ENCODE measurements around the gene TMTC4. TPM values are rescaled to one million over a fixed set of nuclear protein-coding genes. Genes with fewer than 3 reads are reported as not detected.

The TMTC4 gene
- total RNA-seq, 5 donors from 2014 or later (not counting 1 experiment from before 2014, with no cell fraction given): 7.0 to 52.2 (median 27.7) TPM

GRCh38 chr13:100564444-100565223, 110.0 kb downstream of the TMTC4 start:
- H3K27ac Mint-ChIP-seq: no peak overlapping the region
- DNase-seq: no peak
- Histone ChIP-seq H3K27me3 (replicated peaks in 1 of 2; ENCODE audit: control insufficient read depth in 2 of 2, extremely low read depth in 1 of 2, insufficient read depth in 2 of 2, low read length in 1 of 2) (no peaks in the 10 kb centered on the region), H3K27ac (ENCODE audit: low read length) (no peak overlapping the region), H3K9me3 (no peaks in the 10 kb centered on the region), H3K4me3 (ENCODE audit: control insufficient read depth in 1 of 2, extremely low read depth in 1 of 2, low read length in 1 of 2) (no peak overlapping the region), H3K36me3 (ENCODE audit: control insufficient read depth in 2 of 2, extremely low read depth in 1 of 2, insufficient read depth in 1 of 2, low read length in 1 of 2) (no peaks in the 10 kb centered on the region), H3K4me1 (ENCODE audit: control insufficient read depth in 1 of 2, extremely low read depth in 1 of 2, insufficient read depth in 2 of 2, low read length in 2 of 2) (no peaks in the 10 kb centered on the region)
- H3K4me3 Mint-ChIP-seq: no peak overlapping the region
- no peak for ATAC-seq (replicated peaks in 1 of 4)
- POLR2A ChIA-PET: interaction anchor here in 1 of 2 donors (0.6 kb wide), 1 partner anchor 263 kb away, joined by 3 read pairs; no protein-coding TSS in a partner anchor
- H3K27me3 Mint-ChIP-seq: no peaks in the 10 kb centered on the region
- peaks cover 24% of the 10 kb centered on the region for H3K36me3 Mint-ChIP-seq
- WGBS (ENCODE audit: insufficient coverage): 93% methylated on average over 2 of the region's 13 CpGs
- H3K9me3 Mint-ChIP-seq: peaks cover 0 to 2% (median 0%) of the 10 kb centered on the region in 3 donors
- CTCF ChIA-PET: interaction anchor here in 1 of 2 donors (0.6 kb wide), 1 partner anchor 35 kb away, joined by 3 read pairs; no protein-coding TSS in a partner anchor
- peaks cover 0 to 4% (median 0%) of the 10 kb centered on the region in 3 donors for H3K4me1 Mint-ChIP-seq

- H3K27ac Mint-ChIP-seq: no peak overlapping the region
Measured at GRCh38 chr13:100563779-100564178, 110.8 kb downstream of the TMTC4 start.

GRCh38 chr13:100561599-100562204, 112.9 kb downstream of the TMTC4 start:
- Histone ChIP-seq H3K36me3 (ENCODE audit: control insufficient read depth in 2 of 2, extremely low read depth in 1 of 2, insufficient read depth in 1 of 2, low read length in 1 of 2) (no peaks in the 10 kb centered on the region), H3K27ac (ENCODE audit: low read length) (no peak overlapping the region), H3K4me3 (ENCODE audit: control insufficient read depth in 1 of 2, extremely low read depth in 1 of 2, low read length in 1 of 2) (no peak overlapping the region), H3K9me3 (no peaks in the 10 kb centered on the region), H3K27me3 (replicated peaks in 1 of 2; ENCODE audit: control insufficient read depth in 2 of 2, extremely low read depth in 1 of 2, insufficient read depth in 2 of 2, low read length in 1 of 2) (no peaks in the 10 kb centered on the region), H3K4me1 (ENCODE audit: control insufficient read depth in 1 of 2, extremely low read depth in 1 of 2, insufficient read depth in 2 of 2, low read length in 2 of 2) (no peaks in the 10 kb centered on the region)
- WGBS (ENCODE audit: insufficient coverage): 53% methylated on average over 5 of the region's 7 CpGs
- DNase-seq (no peak), ATAC-seq (replicated peaks in 1 of 4) (no peak)
- H3K9me3 Mint-ChIP-seq: peaks cover 0 to 2% (median 0%) of the 10 kb centered on the region in 3 donors
- no peak overlapping the region for H3K4me3 Mint-ChIP-seq
- H3K36me3 Mint-ChIP-seq: peaks cover 15% of the 10 kb centered on the region
- CTCF ChIA-PET: interaction anchor here (1.5 to 1.6 kb wide), 2 partner anchors 11 kb away, joined by 4 to 5 read pairs; no protein-coding TSS in a partner anchor
- H3K27ac Mint-ChIP-seq: no peak overlapping the region
- H3K27me3 Mint-ChIP-seq: no peaks in the 10 kb centered on the region
- POLR2A ChIA-PET: interaction anchor here in 1 of 2 donors (0.7 kb wide), 1 partner anchor 34 kb away, joined by 3 read pairs; no protein-coding TSS in a partner anchor
- H3K4me1 Mint-ChIP-seq: peaks cover 0 to 4% (median 0%) of the 10 kb centered on the region in 3 donors

More at GRCh38 chr13:100563779-100564178, 110.8 kb downstream of the TMTC4 start:
- DNase-seq (no peak), ATAC-seq (replicated peaks in 1 of 4) (no peak)
- CTCF ChIA-PET: no interaction called here
- no peak overlapping the region for H3K27ac ChIP-seq (ENCODE audit: low read length)
- H3K4me3 Mint-ChIP-seq: no peak overlapping the region
- H3K9me3 Mint-ChIP-seq: peaks cover 0 to 2% (median 0%) of the 10 kb centered on the region in 3 donors
- H3K4me1 ChIP-seq (ENCODE audit: control insufficient read depth in 1 of 2, extremely low read depth in 1 of 2, insufficient read depth in 2 of 2, low read length in 2 of 2): no peaks in the 10 kb centered on the region
- H3K27me3 Mint-ChIP-seq: no peaks in the 10 kb centered on the region
- POLR2A ChIA-PET: interaction anchor here in 1 of 2 donors (0.6 kb wide), 1 partner anchor 264 kb away, joined by 3 read pairs; no protein-coding TSS in a partner anchor
- H3K27me3 ChIP-seq (replicated peaks in 1 of 2; ENCODE audit: control insufficient read depth in 2 of 2, extremely low read depth in 1 of 2, insufficient read depth in 2 of 2, low read length in 1 of 2): no peaks in the 10 kb centered on the region
- no peaks in the 10 kb centered on the region for H3K9me3 ChIP-seq
- no peaks in the 10 kb centered on the region for H3K36me3 ChIP-seq (ENCODE audit: control insufficient read depth in 2 of 2, extremely low read depth in 1 of 2, insufficient read depth in 1 of 2, low read length in 1 of 2)
- H3K4me1 Mint-ChIP-seq: peaks cover 0 to 4% (median 0%) of the 10 kb centered on the region in 3 donors
- WGBS (ENCODE audit: insufficient coverage): 89% methylated on average over 2 of the region's 7 CpGs
- H3K4me3 ChIP-seq (ENCODE audit: control insufficient read depth in 1 of 2, extremely low read depth in 1 of 2, low read length in 1 of 2): no peak overlapping the region
- peaks cover 24% of the 10 kb centered on the region for H3K36me3 Mint-ChIP-seq

GRCh38 chr13:100561158-100561499, 113.5 kb downstream of the TMTC4 start:
- Mint-ChIP-seq H3K4me1 (peaks cover 0 to 4% (median 0%) of the 10 kb centered on the region in 3 donors), H3K27ac (no peak overlapping the region), H3K9me3 (no peaks in the 10 kb centered on the region), H3K27me3 (no peaks in the 10 kb centered on the region), H3K36me3 (peaks cover 10% of the 10 kb centered on the region), H3K4me3 (no peak overlapping the region)
- ChIA-PET POLR2A (interaction anchor here in 1 of 2 donors (0.7 kb wide), 1 partner anchor 34 kb away, joined by 3 read pairs; no protein-coding TSS in a partner anchor), CTCF (interaction anchor here (0.6 to 1.6 kb wide), 3 partner anchors 11 to 949 kb away, joined by 4 to 5 read pairs (median 4); no protein-coding TSS in a partner anchor)
- no peak for ATAC-seq (replicated peaks in 1 of 4)
- Histone ChIP-seq H3K36me3 (ENCODE audit: control insufficient read depth in 2 of 2, extremely low read depth in 1 of 2, insufficient read depth in 1 of 2, low read length in 1 of 2) (no peaks in the 10 kb centered on the region), H3K4me1 (ENCODE audit: control insufficient read depth in 1 of 2, extremely low read depth in 1 of 2, insufficient read depth in 2 of 2, low read length in 2 of 2) (no peaks in the 10 kb centered on the region), H3K27ac (ENCODE audit: low read length) (no peak overlapping the region), H3K4me3 (ENCODE audit: control insufficient read depth in 1 of 2, extremely low read depth in 1 of 2, low read length in 1 of 2) (no peak overlapping the region), H3K9me3 (no peaks in the 10 kb centered on the region), H3K27me3 (replicated peaks in 1 of 2; ENCODE audit: control insufficient read depth in 2 of 2, extremely low read depth in 1 of 2, insufficient read depth in 2 of 2, low read length in 1 of 2) (no peaks in the 10 kb centered on the region)
- DNase-seq: no peak
- WGBS (ENCODE audit: insufficient coverage): 88% methylated on average over 1 of the region's 2 CpGs

- H3K4me3 Mint-ChIP-seq: no peak overlapping the region
- H3K27me3 Mint-ChIP-seq: no peaks in the 10 kb centered on the region
- H3K36me3 Mint-ChIP-seq: peaks cover 8% of the 10 kb centered on the region
- ChIA-PET CTCF (interaction anchor here (0.6 to 1.6 kb wide), 4 partner anchors 12 to 948 kb away, joined by 4 to 5 read pairs (median 4); no protein-coding TSS in a partner anchor), POLR2A (interaction anchor here in 1 of 2 donors (0.6 kb wide), 1 partner anchor 24 kb away, joined by 3 read pairs; no protein-coding TSS in a partner anchor)
- no peaks in the 10 kb centered on the region for H3K9me3 Mint-ChIP-seq
- peaks cover 0 to 2% (median 0%) of the 10 kb centered on the region in 3 donors for H3K4me1 Mint-ChIP-seq
- no peaks in the 10 kb centered on the region for H3K27me3 ChIP-seq (replicated peaks in 1 of 2; ENCODE audit: control insufficient read depth in 2 of 2, extremely low read depth in 1 of 2, insufficient read depth in 2 of 2, low read length in 1 of 2)
- no peaks in the 10 kb centered on the region for H3K36me3 ChIP-seq (ENCODE audit: control insufficient read depth in 2 of 2, extremely low read depth in 1 of 2, insufficient read depth in 1 of 2, low read length in 1 of 2)
- H3K27ac ChIP-seq (ENCODE audit: low read length): no peak overlapping the region
- ATAC-seq (replicated peaks in 1 of 4): no peak
- WGBS (ENCODE audit: insufficient coverage): 90% methylated on average over 6 of the region's 15 CpGs
- DNase-seq: no peak
- no peak overlapping the region for H3K4me3 ChIP-seq (ENCODE audit: control insufficient read depth in 1 of 2, extremely low read depth in 1 of 2, low read length in 1 of 2)
- no peak overlapping the region for H3K27ac Mint-ChIP-seq
- no peaks in the 10 kb centered on the region for H3K9me3 ChIP-seq
- no peaks in the 10 kb centered on the region for H3K4me1 ChIP-seq (ENCODE audit: control insufficient read depth in 1 of 2, extremely low read depth in 1 of 2, insufficient read depth in 2 of 2, low read length in 2 of 2)
Measured at GRCh38 chr13:100560498-100561157, 114.0 kb downstream of the TMTC4 start.

- no peak for ATAC-seq (replicated peaks in 1 of 4)
- Histone ChIP-seq H3K36me3 (ENCODE audit: control insufficient read depth in 2 of 2, extremely low read depth in 1 of 2, insufficient read depth in 1 of 2, low read length in 1 of 2) (no peaks in the 10 kb centered on the region), H3K4me1 (ENCODE audit: control insufficient read depth in 1 of 2, extremely low read depth in 1 of 2, insufficient read depth in 2 of 2, low read length in 2 of 2) (no peaks in the 10 kb centered on the region), H3K4me3 (ENCODE audit: control insufficient read depth in 1 of 2, extremely low read depth in 1 of 2, low read length in 1 of 2) (no peak overlapping the region), H3K27me3 (replicated peaks in 1 of 2; ENCODE audit: control insufficient read depth in 2 of 2, extremely low read depth in 1 of 2, insufficient read depth in 2 of 2, low read length in 1 of 2) (no peaks in the 10 kb centered on the region), H3K9me3 (no peaks in the 10 kb centered on the region), H3K27ac (ENCODE audit: low read length) (no peak overlapping the region)
- H3K4me3 Mint-ChIP-seq: no peak overlapping the region
- WGBS (ENCODE audit: insufficient coverage): 100% methylated on average over 2 of the region's 8 CpGs
- no peaks in the 10 kb centered on the region for H3K9me3 Mint-ChIP-seq
- no peak overlapping the region for H3K27ac Mint-ChIP-seq
- CTCF ChIA-PET: interaction anchor here in 1 of 2 donors (0.9 kb wide), 1 partner anchor 17 kb away, joined by 4 read pairs; no protein-coding TSS in a partner anchor
- DNase-seq: no peak
- H3K4me1 Mint-ChIP-seq: no peaks in the 10 kb centered on the region
- peaks cover 3% of the 10 kb centered on the region for H3K36me3 Mint-ChIP-seq
- POLR2A ChIA-PET: interaction anchor here in 1 of 2 donors (0.6 kb wide), 1 partner anchor 25 kb away, joined by 3 read pairs; no protein-coding TSS in a partner anchor
- H3K27me3 Mint-ChIP-seq: no peaks in the 10 kb centered on the region
Measured at GRCh38 chr13:100559886-100560285, 114.7 kb downstream of the TMTC4 start.

Data from T-cell (primary cell).